Smooth muscle cell (in vitro differentiated cells): Measurements from ENCODE around the gene GASK1A. TPM values are rescaled to one million over a fixed set of nuclear protein-coding genes. Genes with fewer than 3 reads are reported as not detected.

Experiments
- DNase-seq: peaks from one replicate; lab custom pipeline; 2025; ENCODE audit not compliant: unreplicated experiment; lab: John Stamatoyannopoulos, UW
- H2AFZ ChIP-seq: fragments of 200-600 bp; sonication (generic); 2 replicates; pipeline ENCODE4 v1.6.0; 2016; ENCODE audit warnings: antibody characterized with exemption, low read depth, mild to moderate bottlenecking
- H3F3A ChIP-seq: fragments of 200-600 bp; sonication (generic); 2 replicates; pipeline ENCODE4 v1.6.0; 2017; ENCODE audit warnings: antibody characterized with exemption, low read depth
- H3K27ac ChIP-seq: fragments of 200-600 bp; sonication (generic); 2 replicates; pipeline ENCODE4 v1.5.1; 2016; ENCODE audit warnings: low read depth, mild to moderate bottlenecking
- H3K27me3 ChIP-seq: fragments of 200-600 bp; sonication (generic); 2 replicates; pipeline ENCODE4 v1.6.1; 2016; ENCODE audit warnings: low read depth, mild to moderate bottlenecking
- H3K36me3 ChIP-seq: fragments of 200-600 bp; sonication (generic); 2 replicates; pipeline ENCODE4 v1.5.1; 2016; ENCODE audit warnings: low read depth
- H3K4me1 ChIP-seq: fragments of 200-600 bp; sonication (generic); 2 replicates; pipeline ENCODE4 v1.5.1; 2016; ENCODE audit warnings: low read depth
- H3K4me2 ChIP-seq: fragments of 200-600 bp; sonication (generic); 2 replicates; pipeline ENCODE4 v1.6.0; 2016; ENCODE audit warnings: mild to moderate bottlenecking
- H3K4me3 ChIP-seq: fragments of 200-600 bp; sonication (generic); 2 replicates; pipeline ENCODE4 v1.5.1; 2016; ENCODE audit warnings: mild to moderate bottlenecking
- H3K79me2 ChIP-seq: fragments of 200-600 bp; sonication (generic); 2 replicates; pipeline ENCODE4 v1.6.0; 2016; ENCODE audit warnings: low read depth, mild to moderate bottlenecking
- H3K9ac ChIP-seq: fragments of 200-600 bp; sonication (generic); 2 replicates; pipeline ENCODE4 v1.6.0; 2016; ENCODE audit warnings: low read depth
- H3K9me3 ChIP-seq: fragments of 200-600 bp; sonication (generic); replicated peaks from 2 replicates; pipeline ENCODE4 v1.5.1; 2016; ENCODE audit warnings: low read depth
- H4K20me1 ChIP-seq: fragments of 200-600 bp; sonication (generic); 2 replicates; pipeline ENCODE4 v1.6.0; 2016; ENCODE audit warnings: low read depth
- CTCF ChIP-seq: fragments of 200-600 bp; sonication (generic); IDR thresholded peaks from 2 replicates; pipeline ENCODE4 v1.5.1; 2017; ENCODE audit warnings: borderline replicate concordance, mild to moderate bottlenecking, antibody characterized with exemption; ENCODE audit not compliant: insufficient read depth, poor library complexity, severe bottlenecking
- WGBS: methylation state at CpG from one replicate; pipeline ENCODE4 v1.1.7; 2016; ENCODE audit warnings: low lambda C conversion rate; 5-methylcytosine and 5-hydroxymethylcytosine counted together
- polyA plus RNA-seq: library from polyadenylated mRNA; unstranded; fragments of >200 nt; fragmentation: Nextera tagmentation; extraction: Ambion mirVana; gene quantifications from 2 replicates; pipeline ENCODE4 v1.2.1, GENCODE V29; 2016
- total RNA-seq: library from RNA; depleted of rRNA; stranded (reverse); fragments of >200 nt; gene quantifications from 2 replicates; pipeline ENCODE4 v1.2.3, GENCODE V29; 2014

The GASK1A gene
- total and polyA plus RNA-seq, 2 experiments from 2014 or later = 0.76 TPM; not detected in 1

DNA sequence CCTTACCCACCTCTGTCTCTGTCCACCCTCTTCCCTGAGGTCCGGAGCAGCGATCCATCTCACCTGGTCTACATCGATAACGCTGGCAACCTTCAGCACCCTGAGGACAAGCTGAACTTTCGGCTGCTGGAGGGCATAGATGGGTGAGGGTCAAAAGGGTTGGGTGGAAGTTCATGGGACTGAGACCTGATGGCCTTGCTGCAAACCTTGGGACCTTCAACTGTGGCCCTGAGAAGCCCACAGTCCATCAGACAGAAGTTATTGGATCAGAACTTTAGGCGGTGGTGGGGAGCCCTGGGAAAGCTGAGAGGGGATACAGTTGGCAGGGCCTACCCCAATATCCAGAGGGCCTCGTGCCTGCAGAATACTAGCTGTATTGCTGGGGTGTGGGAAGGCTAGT, 76.3 kb downstream of the GASK1A start:
- no peak for TF ChIP-seq CTCF
- no peak overlapping the region for H3K4me2 ChIP-seq
- 94% methylated on average over 7 of the region's 7 CpGs for WGBS
- H3K27me3 ChIP-seq = peaks cover 6% of the 10 kb centered on the region
- no peaks in the 10 kb centered on the region for H4K20me1 ChIP-seq
- H3K79me2 ChIP-seq = no peaks in the 10 kb centered on the region
- H2AFZ ChIP-seq = no peak overlapping the region
- no peak overlapping the region for H3K27ac ChIP-seq
- H3F3A ChIP-seq = no peaks in the 10 kb centered on the region
- H3K9me3 ChIP-seq = no peaks in the 10 kb centered on the region
- H3K9ac ChIP-seq = no peak overlapping the region
- no peaks in the 10 kb centered on the region for H3K4me1 ChIP-seq
- H3K36me3 ChIP-seq = no peaks in the 10 kb centered on the region
- no peak for DNase-seq
- no peak overlapping the region for H3K4me3 ChIP-seq

GRCh38 chr3:43055806-43056770, 77.0 kb downstream of the GASK1A start:
- WGBS = 87% methylated on average over 15 of the region's 15 CpGs
- Histone ChIP-seq H3K4me1 (no peaks in the 10 kb centered on the region), H3K79me2 (no peaks in the 10 kb centered on the region), H2AFZ (no peak overlapping the region), H4K20me1 (no peaks in the 10 kb centered on the region), H3F3A (no peaks in the 10 kb centered on the region), H3K27me3 (peaks cover 6% of the 10 kb centered on the region), H3K36me3 (no peaks in the 10 kb centered on the region), H3K27ac (no peak overlapping the region), H3K4me2 (no peak overlapping the region), H3K9me3 (no peaks in the 10 kb centered on the region), H3K4me3 (no peak overlapping the region), H3K9ac (no peak overlapping the region)
- TF ChIP-seq CTCF = no peak
- DNase-seq = no peak

GRCh38 chr3:43059456-43059855, 80.3 kb downstream of the GASK1A start:
- Histone ChIP-seq H3F3A (no peaks in the 10 kb centered on the region), H3K4me1 (no peaks in the 10 kb centered on the region), H3K36me3 (no peaks in the 10 kb centered on the region), H3K4me3 (no peak overlapping the region), H3K27ac (no peak overlapping the region), H4K20me1 (no peaks in the 10 kb centered on the region), H3K79me2 (no peaks in the 10 kb centered on the region), H2AFZ (no peak overlapping the region), H3K9ac (no peak overlapping the region), H3K27me3 (peaks cover 6% of the 10 kb centered on the region), H3K4me2 (no peak overlapping the region), H3K9me3 (no peaks in the 10 kb centered on the region)
- 89% methylated on average over 1 of the region's 1 CpG for WGBS
- no peak for DNase-seq
- no peak for TF ChIP-seq CTCF
